Measurements from ENCODE around the gene MS4A6E.

The MS4A6E gene

DNA sequence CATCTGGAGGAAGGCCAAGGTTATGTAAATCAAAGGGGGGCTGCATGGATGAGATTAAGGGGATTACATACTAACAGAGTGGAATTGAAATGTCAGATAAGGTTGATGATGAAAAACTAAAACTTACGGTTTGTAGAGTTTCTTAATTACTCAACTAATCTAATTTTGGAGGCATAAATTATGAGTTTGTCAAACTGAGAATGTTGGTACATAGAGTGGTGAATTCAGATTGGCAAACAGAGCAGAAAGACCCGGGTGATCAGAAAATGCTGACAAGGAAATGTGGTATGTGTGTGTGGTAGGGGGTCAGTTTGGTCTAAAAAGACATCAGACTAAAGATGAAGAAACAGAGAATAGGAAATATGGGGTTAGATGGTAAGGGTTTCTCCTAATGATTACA lies 11.0 kb downstream of the MS4A6E start:
- no peak for TF ChIP-seq CTCF (IDR thresholded peaks at IDR 0.05; ENCODE audit: insufficient read depth, low read length, poor library complexity, severe bottlenecking)
- Histone ChIP-seq H3K36me3 (ENCODE audit: control insufficient read depth, insufficient read depth, low read length) (no peaks in the 10 kb centered on the region), H3K4me3 (replicated peaks; ENCODE audit: low read depth, low read length) (no peak overlapping the region), H3K27me3 (replicated peaks; ENCODE audit: control insufficient read depth, insufficient read depth, low read length) (no peaks in the 10 kb centered on the region)
- DNase-seq (ENCODE audit: extremely low read depth, insufficient read length) = peak; percentile 41

- no peak for DNase-seq (ENCODE audit: extremely low read depth, insufficient read length)
- Histone ChIP-seq H3K4me3 (replicated peaks; ENCODE audit: low read depth, low read length) (no peak overlapping the region), H3K27me3 (replicated peaks; ENCODE audit: control insufficient read depth, insufficient read depth, low read length) (no peaks in the 10 kb centered on the region), H3K36me3 (ENCODE audit: control insufficient read depth, insufficient read depth, low read length) (no peaks in the 10 kb centered on the region)
- no peak for TF ChIP-seq CTCF (IDR thresholded peaks at IDR 0.05; ENCODE audit: insufficient read depth, low read length, poor library complexity, severe bottlenecking)
Measured at GRCh38 chr11:60339356-60339755, 12.3 kb downstream of the MS4A6E start.

DNA sequence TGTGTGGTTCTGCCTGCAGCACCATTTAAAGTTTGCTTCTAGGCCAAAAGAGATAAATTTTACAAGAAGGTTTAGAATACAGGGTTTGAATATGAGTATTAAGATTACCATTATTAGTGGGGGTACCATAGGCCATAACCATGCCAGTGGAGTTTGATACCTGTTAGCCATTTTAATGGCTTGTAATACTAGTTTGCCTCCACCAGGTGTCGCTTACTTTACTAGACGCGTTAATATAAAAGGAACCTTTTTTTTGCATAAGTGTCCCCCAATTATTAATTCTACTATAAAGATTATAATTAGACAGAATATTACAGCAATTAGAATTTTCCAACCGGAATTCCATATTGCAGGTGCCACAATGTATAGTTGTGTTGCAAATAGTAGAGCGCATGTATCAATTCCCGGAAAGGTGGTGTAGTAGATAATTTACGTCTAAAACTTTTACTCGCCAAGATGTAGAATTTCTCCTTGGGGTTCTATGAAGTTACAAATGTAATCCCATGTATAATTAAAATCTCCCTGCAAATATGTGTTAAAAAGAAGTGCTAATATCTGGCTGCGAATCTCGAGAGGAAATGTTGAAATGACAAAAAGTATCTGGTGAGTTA lies 16.1 kb downstream of the MS4A6E start:
- no peaks in the 10 kb centered on the region for H3K36me3 ChIP-seq (ENCODE audit: control insufficient read depth, insufficient read depth, low read length)
- TF ChIP-seq CTCF (IDR thresholded peaks at IDR 0.05; ENCODE audit: insufficient read depth, low read length, poor library complexity, severe bottlenecking) = peak; percentile 62
- DNase-seq (ENCODE audit: extremely low read depth, insufficient read length) = no peak
- no peaks in the 10 kb centered on the region for H3K27me3 ChIP-seq (replicated peaks; ENCODE audit: control insufficient read depth, insufficient read depth, low read length)
- no peak overlapping the region for H3K4me3 ChIP-seq (replicated peaks; ENCODE audit: low read depth, low read length)

DNA sequence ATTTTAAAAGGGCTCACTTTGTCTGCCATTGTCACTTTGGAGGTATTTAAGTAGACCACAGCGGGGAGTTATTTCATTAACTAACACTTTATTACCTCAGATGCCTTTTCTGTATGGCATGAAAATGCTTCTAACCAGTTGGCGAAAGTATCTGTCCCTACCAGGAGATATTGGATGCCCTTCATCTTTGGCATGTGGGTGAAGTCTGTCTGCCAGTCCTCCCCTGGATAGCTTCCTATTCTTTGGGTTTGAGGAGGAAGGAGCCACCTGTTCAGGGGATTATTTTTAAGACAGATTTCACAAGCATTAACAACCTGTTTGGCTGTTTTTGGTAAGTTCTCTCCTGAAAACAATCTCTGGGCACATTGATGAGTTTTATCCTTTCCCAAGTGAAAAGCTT lies 17.1 kb downstream of the MS4A6E start:
- no peaks in the 10 kb centered on the region for H3K27me3 ChIP-seq (replicated peaks; ENCODE audit: control insufficient read depth, insufficient read depth, low read length)
- DNase-seq (ENCODE audit: extremely low read depth, insufficient read length) = no peak
- H3K36me3 ChIP-seq (ENCODE audit: control insufficient read depth, insufficient read depth, low read length) = no peaks in the 10 kb centered on the region
- no peak overlapping the region for H3K4me3 ChIP-seq (replicated peaks; ENCODE audit: low read depth, low read length)
- no peak for TF ChIP-seq CTCF (IDR thresholded peaks at IDR 0.05; ENCODE audit: insufficient read depth, low read length, poor library complexity, severe bottlenecking)

DNA sequence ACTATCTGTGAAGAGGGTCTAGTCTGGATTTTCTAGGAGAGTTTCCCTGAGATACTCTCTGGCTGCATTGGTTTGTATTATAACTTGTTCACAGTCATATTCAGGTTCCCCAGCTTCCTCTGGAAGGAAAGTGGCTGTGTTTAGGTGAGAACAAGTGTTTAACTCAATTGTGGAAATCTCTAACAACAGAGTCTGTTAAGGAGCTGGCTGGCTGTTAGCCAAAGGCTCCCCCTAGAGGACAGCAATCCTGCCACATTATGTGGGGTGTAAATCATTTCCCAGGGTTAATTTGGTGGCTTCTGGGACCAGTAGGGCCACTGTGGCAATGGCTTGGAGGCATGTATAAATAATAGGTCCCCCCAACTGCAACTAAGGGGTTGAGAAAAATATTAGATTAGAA lies 18.4 kb downstream of the MS4A6E start:
- no peaks in the 10 kb centered on the region for H3K27me3 ChIP-seq (replicated peaks; ENCODE audit: control insufficient read depth, insufficient read depth, low read length)
- peak; percentile 72 for TF ChIP-seq CTCF (IDR thresholded peaks at IDR 0.05; ENCODE audit: insufficient read depth, low read length, poor library complexity, severe bottlenecking)
- H3K36me3 ChIP-seq (ENCODE audit: control insufficient read depth, insufficient read depth, low read length) = no peaks in the 10 kb centered on the region
- no peak overlapping the region for H3K4me3 ChIP-seq (replicated peaks; ENCODE audit: low read depth, low read length)
- DNase-seq (ENCODE audit: extremely low read depth, insufficient read length) = no peak

Data from GM06990 (cell line).